ENCODE data around the gene ORAI1. TPM values are rescaled to one million over a fixed set of nuclear protein-coding genes. Genes with fewer than 3 reads are reported as not detected.
A peak's percentile ranks its signal among the peaks of the same experiment; 100 is the strongest.

Gene ORAI1
- total and polyA plus RNA-seq, 2 of the 13 experiments (the other 11 are each of a cell fraction or from before 2014, with no cell fraction given): 9.2 to 17.2 TPM

GRCh38 chr12:121579981-121580868 is 46.1 kb upstream of the ORAI1 start (continued):
- TF ChIP-seq ZNF280B (CRISPR knock-in tag; IDR thresholded peaks at IDR 0.05; ENCODE audit: borderline replicate concordance) (no peak), POGK (CRISPR knock-in tag; conservative IDR thresholded peaks at IDR 0.05) (no peak), PITX1 (CRISPR knock-in tag; IDR thresholded peaks at IDR 0.05) (peak; percentile 31; the same call in 1 of the 2 replicates), ZNF251 (CRISPR knock-in tag; IDR thresholded peaks at IDR 0.05) (no peak), SKIL (CRISPR knock-in tag; IDR thresholded peaks at IDR 0.05; ENCODE audit: borderline replicate concordance) (no peak), ZNF280D (CRISPR knock-in tag; IDR thresholded peaks at IDR 0.05) (no peak), EED (CRISPR knock-in tag; IDR thresholded peaks at IDR 0.05) (no peak), CAMTA2 (CRISPR knock-in tag; IDR thresholded peaks at IDR 0.05; ENCODE audit: borderline replicate concordance) (no peak), MAFG (CRISPR knock-in tag; IDR thresholded peaks at IDR 0.05) (no peak), SNAPC2 (CRISPR knock-in tag; IDR thresholded peaks at IDR 0.05) (no peak), ELF3 (CRISPR knock-in tag; IDR thresholded peaks at IDR 0.05) (no peak), ZNF24 (IDR thresholded peaks at IDR 0.05) (no peak), NR2F2 (IDR thresholded peaks at IDR 0.05; ENCODE audit: borderline replicate concordance, low read depth) (no peak), ZNF577 (CRISPR knock-in tag; IDR thresholded peaks at IDR 0.05; ENCODE audit: borderline replicate concordance, low read depth) (no peak), ZNF639 (CRISPR knock-in tag; conservative IDR thresholded peaks at IDR 0.05) (peak; percentile 51; the same call in 1 of the 2 replicates), PHF8 (CRISPR knock-in tag; IDR thresholded peaks at IDR 0.05) (peak; percentile 42; the same call in 1 of the 2 replicates), HNRNPLL (IDR thresholded peaks at IDR 0.05; ENCODE audit: low read depth, low read length, poor library complexity, severe bottlenecking) (peak; percentile 43), TSC22D2 (CRISPR knock-in tag; IDR thresholded peaks at IDR 0.05; ENCODE audit: borderline replicate concordance) (no peak)
